GM10847 (cell line): ENCODE measurements around the gene LYZ.

Experiments used
- POLR2A ChIP-seq: IDR thresholded peaks from 2 replicates; pipeline ENCODE4 v1.6.1; 2011; ENCODE audit not compliant: insufficient read length; ENCODE audit errors: extremely low read depth

The LYZ gene

DNA sequence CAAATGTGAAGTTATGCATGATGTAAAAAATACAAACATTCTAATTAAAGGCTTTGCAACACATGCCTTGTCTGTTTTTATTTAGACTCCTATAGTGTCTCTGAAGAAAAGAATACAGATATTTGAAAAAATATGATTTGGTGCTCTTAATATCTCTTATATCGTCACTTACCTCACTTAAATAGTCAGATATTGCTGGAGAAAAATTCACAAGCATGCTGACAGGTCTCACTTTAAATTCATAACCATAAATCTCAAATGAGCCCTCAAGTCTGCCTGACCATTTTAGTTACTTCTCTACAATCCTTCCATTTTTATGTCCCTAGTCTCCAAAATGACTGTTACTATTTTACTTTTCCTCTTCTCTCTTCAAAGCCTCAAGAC is 6.0 kb downstream of the LYZ start:
- TF ChIP-seq POLR2A = no peak

DNA sequence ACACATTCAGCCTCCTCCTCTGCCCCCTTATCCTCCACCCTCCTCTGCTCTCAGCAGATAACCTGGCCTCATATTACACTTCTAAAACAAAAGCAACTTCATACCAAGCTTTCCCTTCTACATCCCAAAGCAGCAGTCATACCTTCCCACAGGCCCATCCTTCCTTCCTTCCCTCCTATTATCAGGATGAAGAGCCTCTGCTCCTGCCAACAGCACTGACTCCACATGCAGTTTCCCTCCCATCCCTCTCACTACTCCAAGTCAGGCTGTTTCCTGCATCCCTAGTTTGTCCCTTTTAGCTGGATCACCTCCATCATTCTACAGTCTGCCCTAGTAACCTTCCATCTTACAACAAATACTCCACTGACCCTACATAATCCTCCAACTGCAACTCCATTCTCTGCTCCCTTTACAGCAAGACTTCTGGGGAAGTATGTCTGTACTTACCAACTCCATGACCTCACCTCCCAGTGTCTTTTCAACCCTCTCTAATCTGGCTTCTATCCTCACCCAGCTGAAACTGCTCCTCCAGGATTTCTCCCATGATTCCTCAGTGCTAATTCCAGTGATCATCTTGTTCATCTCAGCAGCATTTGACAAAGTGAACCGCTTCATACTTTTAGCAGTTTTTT is 6.5 kb downstream of the LYZ start:
- no peak for TF ChIP-seq POLR2A

GRCh38 chr12:69355363-69356028 is 7.3 kb downstream of the LYZ start:
- TF ChIP-seq POLR2A = no peak

DNA sequence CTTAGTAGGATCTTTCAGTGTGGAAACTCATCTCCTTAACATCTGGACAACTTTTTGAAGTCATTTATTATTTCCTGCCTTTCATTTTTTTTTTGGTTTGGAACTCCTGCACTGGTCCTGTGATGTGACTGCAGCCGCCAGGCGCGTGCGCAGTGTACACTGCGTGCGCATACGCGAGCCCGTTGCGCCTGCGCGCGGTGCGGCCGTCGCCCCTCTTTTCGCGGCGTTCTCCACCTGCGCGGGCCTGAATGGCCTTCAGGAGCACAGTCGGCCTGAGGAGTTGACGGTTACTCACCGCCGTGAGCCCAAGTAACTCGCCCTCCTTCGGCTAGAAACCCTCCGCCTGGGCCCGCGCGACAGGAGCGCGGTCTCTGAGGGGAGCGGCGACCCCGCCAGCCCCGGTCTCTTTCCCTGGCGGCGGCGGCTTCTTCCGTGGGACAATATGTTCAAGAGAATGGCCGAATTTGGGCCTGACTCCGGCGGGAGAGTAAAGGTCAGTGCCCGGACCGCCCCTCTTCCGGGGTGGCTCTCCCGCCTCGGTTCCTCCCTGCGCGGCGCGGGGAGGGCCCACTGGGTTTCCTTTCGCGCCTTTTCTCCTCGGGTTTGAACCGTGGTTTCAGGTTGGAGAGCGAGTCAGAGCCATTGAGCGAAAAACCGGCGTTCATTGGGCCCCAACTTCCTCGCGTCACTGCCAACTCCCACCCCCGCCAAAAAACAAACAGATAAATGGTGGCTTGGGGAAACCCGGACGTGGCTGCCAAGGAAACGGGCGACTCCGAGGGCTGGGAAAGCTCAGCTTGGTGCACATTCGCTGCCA is 11.6 kb downstream of the LYZ start, which contains the start of gene YEATS4:
TSS of gene YEATS4 (plus strand) at position 213 of the 817 bp plus-strand sequence. CDS start at position 443, 230 bp downstream.
- TF ChIP-seq POLR2A = peak; percentile 86

DNA sequence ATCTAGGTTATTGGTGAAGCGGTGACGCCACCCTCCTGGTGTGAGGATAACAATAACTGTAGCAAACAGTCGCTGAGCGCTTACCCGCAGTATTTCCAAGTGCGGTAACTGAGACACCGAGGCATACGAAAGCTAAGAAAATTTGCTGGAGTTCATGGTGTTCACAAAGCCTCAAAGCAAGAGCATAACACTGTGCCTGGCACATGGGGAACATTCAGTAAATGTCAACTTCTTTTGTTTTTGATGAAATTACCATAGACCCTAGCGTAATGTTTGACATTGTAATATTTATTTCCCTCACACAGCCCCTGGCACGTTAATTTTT is 12.1 kb downstream of the LYZ start:
- no peak for TF ChIP-seq POLR2A

DNA sequence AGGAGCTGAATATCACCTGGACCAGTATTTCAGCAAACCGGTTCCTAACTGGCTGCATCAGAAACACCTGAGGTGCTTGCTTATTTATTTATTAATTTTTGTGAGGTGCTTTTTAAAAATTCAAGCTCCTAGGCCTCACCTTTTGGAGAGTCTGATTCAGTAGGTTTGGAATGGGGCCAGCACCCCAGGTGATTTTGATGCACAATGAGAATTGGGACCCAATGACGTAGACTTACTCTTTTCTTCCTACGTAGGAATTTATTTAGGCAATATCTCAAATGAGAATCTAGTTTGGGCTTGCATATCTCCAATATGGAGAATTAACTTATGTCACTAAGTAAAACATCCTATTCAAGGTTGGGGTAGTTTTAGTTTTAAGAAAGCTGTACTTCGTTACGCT is 18.6 kb downstream of the LYZ start:
- TF ChIP-seq POLR2A = no peak

DNA sequence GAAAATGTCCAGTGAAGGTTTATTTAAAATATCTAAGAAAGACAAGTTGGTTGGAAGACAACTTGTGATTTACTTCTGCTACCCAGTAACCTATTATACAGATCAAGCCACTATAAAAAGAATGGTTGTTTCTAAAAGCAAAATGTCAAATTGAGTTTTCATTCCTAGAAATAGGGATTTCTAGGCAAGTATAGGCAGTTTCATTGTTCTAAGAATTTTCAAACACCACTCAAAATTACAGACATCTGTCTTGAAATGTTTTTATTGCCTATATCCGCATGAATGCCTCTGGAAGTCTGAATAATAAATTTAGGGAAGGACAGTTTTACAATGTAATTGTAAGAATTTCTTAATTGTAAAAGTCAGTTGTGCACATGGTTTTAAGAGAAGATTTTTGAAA is 20.0 kb downstream of the LYZ start:
- no peak for TF ChIP-seq POLR2A

- TF ChIP-seq POLR2A = no peak
Observed at GRCh38 chr12:69383074-69383473, 34.9 kb downstream of the LYZ start.

- TF ChIP-seq POLR2A = no peak
Observed at GRCh38 chr12:69385038-69385437, 36.9 kb downstream of the LYZ start.

GRCh38 chr12:69386921-69387320 is 38.7 kb downstream of the LYZ start:
- no peak for TF ChIP-seq POLR2A

DNA sequence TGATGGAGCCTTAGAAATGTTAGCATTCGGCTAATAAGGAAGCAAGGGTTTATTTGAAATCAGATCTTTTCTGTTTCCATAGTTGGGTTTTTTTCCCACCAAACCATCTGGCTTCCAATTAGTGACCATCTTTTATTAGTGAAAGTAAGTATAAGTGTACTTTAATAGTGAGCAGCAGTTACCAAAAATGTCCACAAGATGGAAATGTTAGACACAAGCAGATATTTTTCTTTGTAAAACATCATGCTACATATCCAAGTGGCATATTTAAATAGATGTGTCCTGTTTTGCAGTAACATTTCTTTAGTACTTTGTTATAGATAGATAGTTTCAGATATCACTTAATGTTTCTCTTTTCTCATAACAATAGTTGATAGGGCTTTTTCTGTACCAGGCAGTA is 40.2 kb downstream of the LYZ start:
- TF ChIP-seq POLR2A = no peak

- no peak for TF ChIP-seq POLR2A
Observed at GRCh38 chr12:69389831-69390230, 41.6 kb downstream of the LYZ start.

GRCh38 chr12:69392179-69392928 is 44.2 kb downstream of the LYZ start:
- no peak for TF ChIP-seq POLR2A

DNA sequence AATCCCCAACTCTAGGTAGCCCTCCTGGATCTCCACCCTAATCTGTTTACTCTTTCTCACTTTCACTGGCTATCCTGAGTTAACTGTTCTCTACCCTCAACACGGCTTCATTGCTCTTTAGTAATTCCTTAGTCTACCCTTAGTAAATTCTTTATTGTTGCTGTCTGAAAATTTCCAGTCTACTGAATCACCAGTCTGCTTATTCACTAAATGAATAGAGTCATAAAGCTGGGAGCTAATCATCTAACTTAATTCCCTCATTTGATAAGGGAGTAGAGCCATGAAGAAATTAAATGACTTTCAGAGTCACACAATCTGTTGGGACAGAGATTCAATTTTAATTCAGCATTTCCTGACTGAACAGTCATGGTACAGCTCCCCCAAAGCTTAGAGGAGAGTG is 47.9 kb downstream of the LYZ start:
- TF ChIP-seq POLR2A = no peak

DNA sequence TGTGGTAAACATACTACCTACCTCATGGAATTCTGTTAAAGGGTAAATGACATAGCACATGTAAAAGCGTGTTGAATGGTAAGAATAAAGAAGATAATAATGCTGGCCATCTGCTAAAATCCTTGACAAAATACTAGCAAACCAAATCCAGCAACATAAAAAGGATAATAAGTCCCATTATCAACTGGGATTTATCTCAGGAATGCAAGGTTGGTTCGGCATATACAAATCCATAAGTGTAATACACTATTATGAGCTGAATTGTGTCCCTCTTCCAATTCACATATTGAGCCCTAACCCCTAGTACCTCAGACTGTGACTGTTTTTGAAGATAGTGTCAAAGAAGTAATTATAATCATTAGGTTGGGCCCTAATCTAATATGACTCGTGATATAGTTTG is 48.8 kb downstream of the LYZ start:
- TF ChIP-seq POLR2A = no peak

GRCh38 chr12:69397978-69398377 is 49.8 kb downstream of the LYZ start:
- no peak for TF ChIP-seq POLR2A

DNA sequence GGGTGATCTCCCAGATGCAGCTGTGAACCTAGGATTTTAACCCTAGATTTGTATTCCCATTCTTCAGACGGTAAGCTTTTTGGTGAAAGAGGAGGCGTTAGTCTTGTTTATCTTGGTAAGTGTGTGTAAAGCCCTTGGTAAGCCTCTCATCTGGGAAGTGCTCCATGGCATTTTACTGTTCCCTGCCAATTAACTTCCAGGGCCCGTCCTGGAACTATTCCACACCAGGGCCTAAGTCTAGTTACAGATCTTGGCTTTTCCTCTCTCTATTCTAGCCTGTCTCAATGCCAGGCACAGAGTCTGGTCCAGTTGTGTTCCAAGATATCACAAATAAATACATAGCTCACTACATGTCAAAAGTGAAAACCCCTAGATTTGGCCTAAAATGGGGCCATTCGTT is 53.8 kb downstream of the LYZ start:
- TF ChIP-seq POLR2A = no peak
